K562 (cell line): ENCODE data around the gene MLX. TPM values are rescaled to one million over a fixed set of nuclear protein-coding genes. Genes with fewer than 3 reads are reported as not detected.

Experiments
- ARID1B ChIP-seq: fragments of 450-650 bp; IDR thresholded peaks from 2 replicates; pipeline ENCODE4 v1.6.1; 2016; ENCODE audit warnings: antibody characterized with exemption, mild to moderate bottlenecking, inconsistent platforms
- CAMTA2 ChIP-seq: fragments of 250-450 bp; sonication (Bioruptor Pico); conservative IDR thresholded peaks from 2 replicates; pipeline ENCODE4 v1.5.1; 2022
- ELK1 ChIP-seq: sonication (generic); formaldehyde crosslinking; IDR thresholded peaks from 2 replicates; pipeline ENCODE4 v1.8.1; 2022; ENCODE audit warnings: missing genetic modification reagents
- ESRRA ChIP-seq: fragments of 450-650 bp; IDR thresholded peaks from 2 replicates; pipeline ENCODE4 v1.6.1; 2014; ENCODE audit warnings: low read depth, mild to moderate bottlenecking, moderate library complexity, borderline replicate concordance
- ETV6 ChIP-seq, 3 experiments: fragments of 150-350 bp in 1 of 3; sonication (generic) in 1 of 3; formaldehyde crosslinking in 1 of 3; IDR thresholded peaks; 2 replicates each; pipeline versions ENCODE4 v1.6.1 to v1.8.0; 2014 to 2022; ENCODE audit warnings: borderline replicate concordance in 2 of 3, low read depth in 2 of 3, antibody characterized with exemption in 1 of 3, low read length in 1 of 3, mild to moderate bottlenecking in 1 of 3, missing genetic modification reagents in 1 of 3
- HMGN3 ChIP-seq: IDR thresholded peaks from 2 replicates; pipeline ENCODE4 v1.6.1; 2011; ENCODE audit warnings: borderline replicate concordance, low read depth, mild to moderate bottlenecking, mixed read lengths, low read length; ENCODE audit not compliant: insufficient read length; ENCODE audit errors: extremely low read depth
- HMGXB4 ChIP-seq: sonication (generic); formaldehyde crosslinking; IDR thresholded peaks from 2 replicates; pipeline ENCODE4 v1.8.1; 2023; ENCODE audit warnings: mild to moderate bottlenecking, missing genetic modification reagents
- KLF1 ChIP-seq: fragments of 450-650 bp; IDR thresholded peaks from 2 replicates; pipeline ENCODE4 v1.6.1; 2016; ENCODE audit warnings: missing genetic modification characterization, missing compliant biosample characterization
- MYBL2 ChIP-seq, 2 experiments: fragments of 450-650 bp in 1 of 2; sonication (generic) in 1 of 2; formaldehyde crosslinking in 1 of 2; IDR thresholded peaks; 2 replicates each; pipeline versions ENCODE4 v1.6.1 to v1.8.1; 2017 to 2022; ENCODE audit warnings: borderline replicate concordance in 1 of 2, inconsistent platforms in 1 of 2, low read depth in 1 of 2, mild to moderate bottlenecking in 1 of 2, missing genetic modification reagents in 1 of 2, moderate library complexity in 1 of 2
- RBM14 ChIP-seq: fragments of 200-400 bp; formaldehyde crosslinking; IDR thresholded peaks from 2 replicates; pipeline ENCODE4 v1.6.1; 2018; ENCODE audit warnings: low read depth, mild to moderate bottlenecking, low read length, moderate library complexity, borderline replicate concordance; ENCODE audit not compliant: insufficient read depth
- RCOR1 ChIP-seq, 2 experiments: IDR thresholded peaks; 2 replicates each; pipeline ENCODE4 v1.6.1; 2012; ENCODE audit warnings: low read depth in 2 of 2, low read length in 2 of 2, borderline replicate concordance in 1 of 2, improper control_type of control experiment in 1 of 2
- RERE ChIP-seq: sonication (generic); formaldehyde crosslinking; IDR thresholded peaks from 2 replicates; pipeline ENCODE4 v1.8.0; 2023; ENCODE audit warnings: missing genetic modification reagents, mild to moderate bottlenecking, borderline replicate concordance
- TRIM24 ChIP-seq, 2 experiments: fragments of 450-650 bp; IDR thresholded peaks; 2 replicates each; pipeline ENCODE4 v1.6.1; 2016
- ZNF707 ChIP-seq: fragments of 250-450 bp; sonication (Bioruptor Pico); conservative IDR thresholded peaks from 2 replicates; pipeline ENCODE4 v1.8.0; 2022; ENCODE audit warnings: inconsistent platforms, mild to moderate bottlenecking, moderate library complexity
- polyA plus RNA-seq, 8 experiments: library from polyadenylated mRNA; depleted of rRNA in 4 of 8; stranded (reverse) in 5 of 8; unstranded in 3 of 8; fragments of >200 nt; fragmentation: Nextera tagmentation in 2 of 8; fragmentation: Illumina TruSeq in 1 of 8; extraction: Ambion mirVana in 2 of 8; extraction: Trizol in 1 of 8; gene quantifications; 2 replicates each; pipeline versions ENCODE4 v1.2.1 to v1.2.3, GENCODE V29; 2011 to 2014; ENCODE audit warnings: inconsistent platforms in 1 of 8, missing spikeins in 1 of 8
- total RNA-seq, 7 experiments: library from RNA; depleted of rRNA in 6 of 7; stranded (reverse); fragments of >200 nt in 6 of 7; fragmentation: Illumina TruSeq in 2 of 7; extraction: Trizol in 2 of 7; gene quantifications; 2 replicates each; pipeline versions ENCODE4 v1.2.1 to v1.2.3, GENCODE V29; 2011 to 2021; ENCODE audit warnings: low replicate concordance in 1 of 7

MLX gene
- total and polyA plus RNA-seq, 9 of the 15 experiments (the other 6 are each of a cell fraction or from before 2014, with no cell fraction given), result 42.9 to 100 (median 58.9) TPM

DNA sequence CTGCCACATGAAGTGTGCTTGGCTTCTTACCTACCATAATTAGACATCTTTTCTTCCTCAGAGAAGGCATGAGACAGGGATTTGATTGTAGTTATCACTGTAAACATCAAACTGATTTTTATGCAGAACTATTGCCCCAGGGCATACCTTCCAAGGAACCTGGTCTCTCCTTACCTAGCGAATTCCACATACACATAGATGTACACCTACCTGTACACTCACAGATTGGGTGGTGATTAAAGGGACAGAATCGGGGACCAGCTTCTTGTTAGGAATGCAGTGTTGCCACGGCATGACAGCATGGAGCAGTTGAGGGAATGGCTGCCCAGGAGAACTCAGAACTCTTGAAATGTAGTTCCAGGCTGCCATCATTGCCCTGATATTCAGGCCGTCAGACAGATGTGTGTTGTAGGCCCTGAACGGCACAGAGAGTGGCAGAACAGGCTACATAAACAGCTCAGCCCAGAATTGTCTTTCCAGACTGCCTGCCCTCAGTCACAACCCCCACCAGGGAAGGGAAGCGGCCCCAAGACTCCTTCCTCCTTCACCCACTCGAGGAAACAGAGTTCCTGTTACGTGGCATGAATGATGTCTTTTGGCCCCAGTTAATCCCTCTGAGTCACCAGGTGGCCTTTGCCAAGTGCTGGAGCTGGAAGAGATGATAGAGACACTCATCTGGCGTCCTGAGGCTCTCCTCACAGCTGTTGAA lies 48.7 kb upstream of the MLX start (continued):
- TF ChIP-seq TRIM24 (IDR thresholded peaks at IDR 0.05) (peak in 1 of 2 experiments; percentile 69; a peak in 1 of 4 replicates), RERE (CRISPR knock-in tag) (no peak), HMGN3 (no peak), ESRRA (no peak), ELK1 (CRISPR knock-in tag) (no peak), RCOR1 (IDR thresholded peaks at IDR 0.05; ENCODE audit: borderline replicate concordance in 1 of 2, low read depth in 2 of 2, low read length in 2 of 2) (0 out of 4 replicates have a peak, but pooled peaks of 1 of the 2 experiments have one; percentile 17), ARID1B (peak; percentile 42), ETV6 (IDR thresholded peaks at IDR 0.05; ENCODE audit: borderline replicate concordance in 1 of 2, low read depth in 2 of 2, low read length in 1 of 2) (no peak), ETV6 (CRISPR knock-in tag; IDR thresholded peaks at IDR 0.05; ENCODE audit: borderline replicate concordance) (no peak), KLF1 (tag) (no peak), RBM14 (no peak), ZNF707 (no peak), CAMTA2 (CRISPR knock-in tag) (no peak), HMGXB4 (no peak), MYBL2 (IDR thresholded peaks at IDR 0.05; ENCODE audit: low read depth) (no peak), MYBL2 (CRISPR knock-in tag; IDR thresholded peaks at IDR 0.05; ENCODE audit: borderline replicate concordance) (no peak)
